Neuronal stem cell (in vitro differentiated cells): ENCODE results near the gene RGS4.

Source experiments
- DNase-seq: peaks from one replicate; pipeline ENCODE4 v3.0.0-alpha.2; 2013; ENCODE audit warnings: low spot score
- H2AFZ ChIP-seq: one replicate; pipeline ENCODE4 v1.6.1; 2013; ENCODE audit warnings: mild to moderate bottlenecking, low read length, inconsistent platforms
- H2AK5ac ChIP-seq: 2 replicates; pipeline ENCODE4 v1.6.1; 2013; ENCODE audit warnings: low read depth, mild to moderate bottlenecking, inconsistent platforms, low read length, moderate library complexity, mixed read lengths
- H2BK120ac ChIP-seq: 2 replicates; pipeline ENCODE4 v1.6.1; 2013; ENCODE audit warnings: low read depth, mild to moderate bottlenecking, inconsistent platforms, low read length, moderate library complexity, mixed read lengths
- H2BK12ac ChIP-seq: one replicate; pipeline ENCODE4 v1.6.1; 2013; ENCODE audit warnings: low read length, inconsistent platforms
- H2BK15ac ChIP-seq: 2 replicates; pipeline ENCODE4 v1.6.1; 2013; ENCODE audit warnings: mild to moderate bottlenecking, low read length, inconsistent platforms, mixed read lengths
- H2BK5ac ChIP-seq: one replicate; pipeline ENCODE4 v1.6.1; 2013; ENCODE audit warnings: inconsistent platforms, mild to moderate bottlenecking, low read length, moderate library complexity
- H3K14ac ChIP-seq: one replicate; pipeline ENCODE4 v1.6.1; 2013; ENCODE audit warnings: low read length, inconsistent platforms
- H3K18ac ChIP-seq: 2 replicates; pipeline ENCODE4 v1.6.1; 2013; ENCODE audit warnings: low read length, inconsistent platforms
- H3K23ac ChIP-seq: 2 replicates; pipeline ENCODE4 v1.6.1; 2013; ENCODE audit warnings: low read depth, mild to moderate bottlenecking, mixed read lengths, low read length, inconsistent platforms; ENCODE audit not compliant: poor library complexity
- H3K27ac ChIP-seq: replicated peaks from 3 replicates; pipeline ENCODE4 v1.5.1; 2013; ENCODE audit warnings: low read length, inconsistent platforms
- H3K27me3 ChIP-seq, 3 experiments: 2 replicates each; pipeline ENCODE4 v1.6.1; 2013; ENCODE audit warnings: low read length in 3 of 3, mild to moderate bottlenecking in 2 of 3, inconsistent platforms in 1 of 3, low read depth in 1 of 3, mixed read lengths in 1 of 3, moderate library complexity in 1 of 3; ENCODE audit not compliant: control insufficient read depth in 3 of 3, insufficient read depth in 3 of 3
- H3K36me3 ChIP-seq, 2 donors: replicated peaks in 1 of 2; 2 replicates each; pipeline ENCODE4 v1.6.1; 2013; ENCODE audit warnings: low read length in 2 of 2; ENCODE audit not compliant: control insufficient read depth in 2 of 2, insufficient read depth in 2 of 2
- H3K4ac ChIP-seq: 2 replicates; pipeline ENCODE4 v1.6.1; 2013; ENCODE audit warnings: inconsistent platforms, mild to moderate bottlenecking, low read length, moderate library complexity
- H3K4me1 ChIP-seq, 2 donors: 1 replicate in 1 of 2; 2 replicates in 1 of 2; pipeline ENCODE4 v1.6.1; 2013; ENCODE audit warnings: low read length in 2 of 2, low read depth in 1 of 2; ENCODE audit not compliant: control insufficient read depth in 2 of 2, insufficient read depth in 1 of 2
- H3K4me2 ChIP-seq: one replicate; pipeline ENCODE4 v1.6.1; 2013; ENCODE audit warnings: mild to moderate bottlenecking, low read length, inconsistent platforms; ENCODE audit not compliant: insufficient read depth, poor library complexity, severe bottlenecking
- H3K4me3 ChIP-seq, 2 donors: 2 replicates each; pipeline ENCODE4 v1.5.1; 2013; ENCODE audit warnings: low read length in 2 of 2, mild to moderate bottlenecking in 2 of 2, inconsistent platforms in 1 of 2, moderate library complexity in 1 of 2
- H3K79me1 ChIP-seq: one replicate; pipeline ENCODE4 v1.6.1; 2013; ENCODE audit warnings: low read depth, mild to moderate bottlenecking, inconsistent platforms, low read length, moderate library complexity
- H3K9ac ChIP-seq: one replicate; pipeline ENCODE4 v1.6.1; 2013; ENCODE audit warnings: mild to moderate bottlenecking, low read depth, low read length, inconsistent platforms; ENCODE audit not compliant: poor library complexity
- H3K9me3 ChIP-seq, 2 donors: replicated peaks in 1 of 2; 2 replicates each; pipeline versions ENCODE3 to v1.6.1; 2013; ENCODE audit warnings: low read length in 2 of 2, mild to moderate bottlenecking in 2 of 2, inconsistent platforms in 1 of 2, low read depth in 1 of 2, mixed read lengths in 1 of 2, moderate library complexity in 1 of 2; ENCODE audit not compliant: control insufficient read depth in 2 of 2, insufficient read depth in 1 of 2
- H4K8ac ChIP-seq: one replicate; pipeline ENCODE4 v1.6.1; 2013; ENCODE audit warnings: low read depth, mild to moderate bottlenecking, inconsistent platforms, low read length, moderate library complexity
- H4K91ac ChIP-seq: one replicate; pipeline ENCODE4 v1.6.1; 2013; ENCODE audit warnings: low read length, low read depth, mild to moderate bottlenecking, inconsistent platforms; ENCODE audit not compliant: poor library complexity
- WGBS, 2 donors: extraction: QIAGEN DNeasy Blood & Tissue Kit; methylation state at CpG; one replicate each; pipeline ENCODE4 v1.1.7; 2013; ENCODE audit warnings: missing lambda C conversion rate in 2 of 2, mixed read lengths in 1 of 2; ENCODE audit not compliant: insufficient read length in 2 of 2, insufficient replicate concordance in 1 of 2; ENCODE audit errors: extremely low coverage in 2 of 2; 5-methylcytosine and 5-hydroxymethylcytosine counted together

The RGS4 gene

DNA sequence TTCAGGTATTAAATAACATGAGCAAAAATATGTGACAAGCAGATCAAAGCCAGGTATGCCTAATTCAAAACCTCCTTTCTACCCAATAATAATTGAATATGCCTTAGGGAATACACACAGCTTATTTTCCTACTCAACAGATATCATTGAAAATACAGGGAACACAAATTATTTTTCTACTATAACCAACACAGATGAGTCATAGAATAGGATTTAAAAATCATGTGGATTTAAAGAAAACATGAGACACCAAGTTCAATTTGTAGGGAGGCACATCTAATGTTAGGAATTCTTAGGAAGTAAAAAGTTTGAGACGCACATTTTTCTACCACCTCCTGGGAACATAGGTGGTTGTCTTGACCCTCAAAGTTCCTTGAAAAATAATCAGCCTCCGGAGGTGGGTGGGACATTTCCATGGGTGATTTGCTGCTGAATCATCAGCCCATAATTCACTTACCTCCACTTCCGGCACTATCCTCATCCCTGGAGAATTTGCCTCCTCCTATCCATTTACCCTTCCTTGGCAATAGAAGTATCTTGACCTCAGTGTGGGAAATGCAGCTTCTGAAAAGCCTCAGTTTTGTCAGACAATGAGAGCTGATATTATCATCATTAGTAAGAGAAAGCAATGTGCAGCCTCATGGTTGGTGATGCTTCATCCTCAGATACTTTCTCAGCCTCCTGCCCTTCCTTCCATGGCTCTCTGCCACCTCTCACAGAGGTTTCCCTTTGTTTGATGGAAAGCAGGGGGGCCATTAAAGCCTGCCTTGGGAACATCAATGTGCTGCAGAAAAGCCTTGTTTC, 33.5 kb upstream of the RGS4 start:
- H3K79me1 ChIP-seq, result no peaks in the 10 kb centered on the region
- no CpG with 5 or more reads among the region's 3 CpGs for WGBS, 2 donors
- DNase-seq, result no peak

DNA sequence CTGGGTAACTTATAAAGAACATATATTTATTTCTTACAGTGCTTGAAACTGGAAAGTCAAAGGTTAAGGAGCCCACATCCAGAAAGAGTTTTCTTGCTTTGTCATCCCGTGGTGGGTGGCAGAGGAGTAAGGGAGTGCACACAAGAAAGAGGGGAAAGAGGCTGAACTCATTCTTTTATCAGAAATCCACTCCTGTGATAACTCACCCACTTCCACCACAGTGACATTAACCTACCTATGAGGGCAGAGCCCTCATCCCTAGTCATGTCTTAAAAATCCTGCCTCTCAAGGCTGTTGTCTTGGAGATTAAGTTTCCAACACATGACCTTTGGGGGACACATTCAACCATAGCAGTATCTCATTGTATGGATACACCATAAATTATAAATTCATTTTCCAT, 32.5 kb upstream of the RGS4 start:
- WGBS, 2 donors, result no CpG with 5 or more reads among the region's 1 CpG
- Histone ChIP-seq H2BK15ac (no peak overlapping the region), H3K9ac (no peak overlapping the region), H3K79me1 (no peaks in the 10 kb centered on the region), H3K4ac (no peak overlapping the region), H3K27ac (no peak overlapping the region), H3K9me3 (no peaks in the 10 kb centered on the region), H2AK5ac (no peak overlapping the region), H2BK12ac (no peak overlapping the region), H3K36me3 (no peaks in the 10 kb centered on the region), H3K14ac (no peak overlapping the region), H4K8ac (no peak overlapping the region), H3K4me3 (no peak overlapping the region), H3K4me2 (no peak overlapping the region), H2AFZ (no peak overlapping the region), H3K18ac (no peak overlapping the region), H2BK120ac (no peak overlapping the region), H3K4me1 (no peaks in the 10 kb centered on the region), H2BK5ac (no peak overlapping the region), H4K91ac (no peak overlapping the region), H3K23ac (no peak overlapping the region), H3K27me3 (no peaks in the 10 kb centered on the region)
- no peak for DNase-seq

More for the DNA sequence above, 33.5 kb upstream of the RGS4 start:
- no peak overlapping the region for H4K8ac ChIP-seq
- H3K9me3 ChIP-seq, result no peaks in the 10 kb centered on the region
- no peak overlapping the region for H3K27ac ChIP-seq
- no peaks in the 10 kb centered on the region for H3K27me3 ChIP-seq
- no peak overlapping the region for H2BK120ac ChIP-seq
- H3K4me3 ChIP-seq, result no peak overlapping the region
- no peak overlapping the region for H2BK15ac ChIP-seq
- no peak overlapping the region for H2BK5ac ChIP-seq
- no peak overlapping the region for H3K4ac ChIP-seq
- H3K36me3 ChIP-seq, result no peaks in the 10 kb centered on the region
- no peak overlapping the region for H3K9ac ChIP-seq
- no peak overlapping the region for H3K14ac ChIP-seq
- no peak overlapping the region for H2AK5ac ChIP-seq
- no peak overlapping the region for H3K18ac ChIP-seq
- H4K91ac ChIP-seq, result no peak overlapping the region
- H2AFZ ChIP-seq, result no peak overlapping the region
- no peak overlapping the region for H2BK12ac ChIP-seq
- H3K4me2 ChIP-seq, result no peak overlapping the region
- no peak overlapping the region for H3K23ac ChIP-seq
- H3K4me1 ChIP-seq, result no peaks in the 10 kb centered on the region

DNA sequence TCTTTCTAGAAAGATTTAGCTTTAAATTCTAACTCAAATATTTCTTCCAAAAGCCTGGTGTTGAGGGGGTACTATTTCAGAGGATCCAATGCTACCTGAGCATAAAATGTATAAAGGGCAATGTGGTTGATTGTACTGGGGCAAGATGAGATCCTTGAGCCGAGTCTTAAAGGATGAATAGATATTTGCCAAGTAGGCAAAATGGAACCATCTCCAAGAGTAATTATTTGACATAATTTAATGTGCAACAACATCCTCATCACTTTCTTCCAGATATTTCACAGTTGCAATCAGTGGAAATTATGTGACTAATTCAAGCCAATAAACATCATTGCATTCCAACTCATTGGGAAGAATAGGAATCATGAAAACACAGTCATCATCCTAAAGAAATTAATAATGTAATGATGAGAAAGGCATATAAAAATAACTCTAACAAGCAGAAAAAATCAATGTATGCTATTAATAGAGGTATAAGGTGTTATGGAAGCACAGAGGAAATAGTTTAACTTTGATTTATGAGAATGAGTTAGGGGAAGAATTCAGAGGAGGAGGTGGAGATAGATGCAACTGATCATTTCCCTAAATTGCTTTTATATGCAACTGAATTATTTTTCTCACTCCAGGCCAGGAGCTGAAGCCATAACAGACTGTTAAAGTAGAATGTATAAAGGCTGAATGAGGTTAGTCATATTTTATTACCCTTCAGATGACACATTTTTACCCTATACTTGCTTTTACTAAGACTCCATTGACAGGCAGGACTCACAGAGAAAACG, 30.0 kb upstream of the RGS4 start:
- no peak overlapping the region for H3K9ac ChIP-seq
- H3K4me2 ChIP-seq, result no peak overlapping the region
- H4K91ac ChIP-seq, result no peak overlapping the region
- no peak overlapping the region for H3K18ac ChIP-seq
- H3K4me3 ChIP-seq, result no peak overlapping the region
- H2AK5ac ChIP-seq, result no peak overlapping the region
- H3K4me1 ChIP-seq, result no peaks in the 10 kb centered on the region
- H3K14ac ChIP-seq, result no peak overlapping the region
- H2BK5ac ChIP-seq, result no peak overlapping the region
- no peak overlapping the region for H2BK15ac ChIP-seq
- no peak overlapping the region for H2AFZ ChIP-seq
- no peaks in the 10 kb centered on the region for H3K9me3 ChIP-seq
- no peak overlapping the region for H2BK12ac ChIP-seq
- no peaks in the 10 kb centered on the region for H3K36me3 ChIP-seq
- H3K4ac ChIP-seq, result no peak overlapping the region
- H3K27ac ChIP-seq, result no peak overlapping the region
- no peak for DNase-seq
- H3K23ac ChIP-seq, result no peak overlapping the region
- H3K27me3 ChIP-seq, result no peaks in the 10 kb centered on the region
- no CpG with 5 or more reads among the region's 2 CpGs for WGBS, 2 donors
- no peak overlapping the region for H2BK120ac ChIP-seq
- H4K8ac ChIP-seq, result no peak overlapping the region
- no peaks in the 10 kb centered on the region for H3K79me1 ChIP-seq

DNA sequence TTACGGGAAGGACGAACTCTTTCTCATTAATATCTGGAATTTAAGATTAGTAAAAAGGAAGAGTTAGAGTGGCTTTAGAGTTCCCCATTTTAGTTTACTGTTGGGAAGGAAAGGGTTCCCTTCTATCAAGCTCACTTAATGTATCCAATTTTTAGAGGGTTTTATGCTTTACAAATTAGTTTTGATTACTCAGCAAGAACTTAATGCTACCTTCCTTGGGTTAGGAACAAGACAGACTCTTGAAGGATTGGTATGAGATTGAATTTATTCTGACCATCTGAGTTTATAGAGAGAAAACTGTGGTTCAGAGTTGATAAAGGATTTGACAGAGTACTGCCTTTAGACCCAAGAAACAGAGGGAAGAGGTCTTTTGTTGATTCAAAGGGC, 29.5 kb upstream of the RGS4 start:
- no peak overlapping the region for H4K8ac ChIP-seq
- H3K4me2 ChIP-seq, result no peak overlapping the region
- no peak overlapping the region for H3K4me3 ChIP-seq
- H2BK120ac ChIP-seq, result no peak overlapping the region
- no peak overlapping the region for H3K4ac ChIP-seq
- no peak overlapping the region for H3K23ac ChIP-seq
- no peak overlapping the region for H3K18ac ChIP-seq
- no peak overlapping the region for H2BK15ac ChIP-seq
- H3K27ac ChIP-seq, result no peak overlapping the region
- no peak overlapping the region for H4K91ac ChIP-seq
- DNase-seq, result no peak
- no peak overlapping the region for H2AK5ac ChIP-seq
- no peak overlapping the region for H3K14ac ChIP-seq
- no peaks in the 10 kb centered on the region for H3K9me3 ChIP-seq
- H3K36me3 ChIP-seq, result no peaks in the 10 kb centered on the region
- no peaks in the 10 kb centered on the region for H3K4me1 ChIP-seq
- H2BK12ac ChIP-seq, result no peak overlapping the region
- H2AFZ ChIP-seq, result no peak overlapping the region
- H2BK5ac ChIP-seq, result no peak overlapping the region
- no CpG with 5 or more reads among the region's 2 CpGs for WGBS, 2 donors
- no peak overlapping the region for H3K9ac ChIP-seq
- H3K79me1 ChIP-seq, result no peaks in the 10 kb centered on the region
- H3K27me3 ChIP-seq, result no peaks in the 10 kb centered on the region
